ENCODE results near the gene EPHA2.

- TF ChIP-seq REST (IDR thresholded peaks at IDR 0.05; ENCODE audit: low read depth, low read length) (peak; percentile 13; the same call in 1 of the 2 replicates), RAD21 (IDR thresholded peaks at IDR 0.05; ENCODE audit: low read length) (no peak)
Observed at GRCh38 chr1:16181887-16182719, 26.2 kb upstream of the EPHA2 start.
